ENCODE data around the gene TCF4.

The TCF4 gene

DNA sequence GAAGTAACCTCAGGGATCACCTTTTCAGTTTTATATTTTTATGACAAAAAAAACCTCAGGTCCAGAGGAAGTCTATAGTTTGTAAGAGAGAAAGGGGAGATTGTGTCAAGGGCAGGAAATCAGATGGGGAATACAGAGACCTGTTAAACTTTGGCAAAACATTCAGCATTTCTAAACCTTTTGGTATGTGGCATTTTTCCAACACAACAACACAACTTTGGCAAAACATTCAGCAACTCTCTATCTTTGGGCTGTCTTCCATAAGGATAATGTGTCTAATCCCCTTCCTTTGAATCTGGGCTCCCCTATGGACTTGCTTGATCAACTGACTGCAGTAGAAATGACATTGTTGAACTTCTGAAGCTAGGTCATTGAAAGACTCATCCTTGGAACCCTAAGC, 408.2 kb downstream of the TCF4 start:
- no peak for DNase-seq (ENCODE audit: low read depth in 2 of 2)

DNA sequence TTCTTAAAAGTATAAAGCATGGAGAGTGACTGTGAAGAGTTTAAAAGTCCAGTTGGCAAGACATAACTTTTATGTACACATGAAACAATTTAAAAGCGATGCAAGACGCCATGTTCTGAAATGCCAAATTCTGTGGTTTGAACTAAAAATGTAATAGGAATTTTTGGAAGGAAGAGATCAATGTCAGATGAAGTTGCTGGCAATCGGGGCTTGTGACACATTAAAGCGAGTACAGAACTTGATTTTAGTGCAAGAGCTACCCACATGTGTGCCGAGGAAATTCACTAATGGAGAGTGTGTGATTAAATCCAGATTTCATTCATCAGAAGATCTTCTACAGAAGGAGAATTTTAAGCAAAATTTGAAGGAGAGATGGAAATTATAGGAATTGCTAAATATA, 408.6 kb downstream of the TCF4 start:
- DNase-seq (ENCODE audit: low read depth in 2 of 2), result no peak

DNA sequence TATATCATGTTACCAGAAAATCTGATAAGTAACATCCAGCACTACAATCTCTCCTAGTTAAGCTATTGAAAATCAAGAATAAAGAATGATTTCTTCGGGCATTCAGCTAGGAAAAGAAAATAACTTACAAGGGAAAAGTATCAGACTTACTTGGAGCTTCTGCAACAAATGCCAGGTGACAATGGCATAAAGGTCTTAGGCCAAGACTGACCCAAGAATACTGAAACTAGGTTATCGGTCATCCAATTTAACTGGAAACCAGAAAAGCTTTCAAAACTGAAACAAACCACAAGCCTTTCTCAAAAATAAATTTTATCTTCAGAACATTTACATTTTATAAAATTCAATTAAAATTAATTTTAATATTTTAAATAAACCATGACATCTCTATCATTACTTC, 414.7 kb downstream of the TCF4 start:
- no peak for DNase-seq (ENCODE audit: low read depth in 2 of 2)

Data from stimulated activated CD8-positive, alpha-beta memory T cell treated with anti-CD3 and anti-CD28 coated beads, Interleukin-7, amount 100 ng/mL, for 4 hours (primary cell).